HUES6 (cell line): ENCODE data around the gene KIRREL3.

ENCODE experiments used
- H3K27ac ChIP-seq: 2 replicates; pipeline ENCODE4 v1.7.0; 2013; ENCODE audit warnings: low read depth, mild to moderate bottlenecking, low read length, inconsistent platforms
- H3K27me3 ChIP-seq: 2 replicates; pipeline ENCODE4 v1.6.1; 2013; ENCODE audit warnings: low read length; ENCODE audit not compliant: control insufficient read depth, insufficient read depth
- H3K36me3 ChIP-seq: 2 replicates; pipeline ENCODE4 v1.6.1; 2013; ENCODE audit warnings: low read length; ENCODE audit not compliant: control insufficient read depth, insufficient read depth
- H3K4me1 ChIP-seq: 2 replicates; pipeline ENCODE4 v1.6.1; 2013; ENCODE audit warnings: low read length; ENCODE audit not compliant: control insufficient read depth, insufficient read depth
- H3K4me3 ChIP-seq: 2 replicates; pipeline ENCODE4 v1.5.1; 2013; ENCODE audit warnings: low read depth, low read length
- H3K9ac ChIP-seq: one replicate; pipeline ENCODE4 v1.6.1; 2013; ENCODE audit warnings: mild to moderate bottlenecking, low read length
- H3K9me3 ChIP-seq: 2 replicates; pipeline ENCODE4 v1.6.1; 2013; ENCODE audit warnings: low read depth, low read length; ENCODE audit not compliant: control insufficient read depth, insufficient read depth

KIRREL3 gene

DNA sequence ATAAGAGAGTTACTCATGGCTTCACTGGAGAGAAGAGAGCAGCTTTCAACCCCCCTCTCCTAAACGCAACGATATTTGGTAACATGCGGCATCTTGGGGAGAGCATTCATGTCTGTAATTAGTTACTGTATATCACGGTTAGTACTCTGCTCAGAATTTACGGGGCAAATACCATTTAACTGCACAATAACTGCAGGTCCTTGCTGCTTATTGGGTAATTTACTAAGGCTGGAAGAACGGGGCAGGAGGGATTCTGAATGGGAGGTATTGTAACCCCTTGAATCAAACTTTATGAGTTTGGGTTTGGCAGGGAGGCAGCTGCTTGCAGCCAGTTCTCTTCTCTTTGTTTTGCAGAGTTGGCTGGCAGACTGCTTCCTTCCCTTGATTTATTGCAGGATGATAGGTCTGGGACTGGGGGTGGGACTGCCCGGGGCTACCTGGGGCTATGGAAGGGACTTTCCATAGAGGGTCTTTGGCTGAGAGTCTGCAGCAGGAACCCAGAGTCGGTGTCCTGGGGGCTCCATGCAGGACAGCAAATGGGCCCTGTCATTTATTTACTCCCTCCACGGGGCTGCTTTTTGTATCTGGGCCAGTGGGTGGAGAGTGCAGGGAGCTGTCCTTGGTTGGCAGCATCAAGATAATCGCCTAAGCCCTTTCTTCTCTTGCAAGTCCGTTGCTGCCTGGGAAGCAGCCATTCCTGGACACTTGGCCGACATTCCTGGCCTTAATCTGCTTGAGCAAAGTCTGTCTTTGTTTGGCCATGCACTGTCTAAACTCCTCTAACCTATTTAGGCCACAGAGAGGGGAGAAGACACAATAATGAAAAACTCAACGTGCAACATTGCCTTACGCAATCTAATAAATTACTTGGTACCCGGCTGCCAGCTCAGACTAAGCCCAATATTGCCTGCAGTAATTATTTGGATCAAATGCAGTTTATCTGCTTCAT, 456.2 kb downstream of the KIRREL3 start:
- Histone ChIP-seq H3K9me3 (no peaks in the 10 kb centered on the region), H3K4me1 (peaks cover 24% of the 10 kb centered on the region), H3K4me3 (no peak overlapping the region), H3K27me3 (no peaks in the 10 kb centered on the region), H3K9ac (no peak overlapping the region), H3K27ac (no peak overlapping the region), H3K36me3 (no peaks in the 10 kb centered on the region)

DNA sequence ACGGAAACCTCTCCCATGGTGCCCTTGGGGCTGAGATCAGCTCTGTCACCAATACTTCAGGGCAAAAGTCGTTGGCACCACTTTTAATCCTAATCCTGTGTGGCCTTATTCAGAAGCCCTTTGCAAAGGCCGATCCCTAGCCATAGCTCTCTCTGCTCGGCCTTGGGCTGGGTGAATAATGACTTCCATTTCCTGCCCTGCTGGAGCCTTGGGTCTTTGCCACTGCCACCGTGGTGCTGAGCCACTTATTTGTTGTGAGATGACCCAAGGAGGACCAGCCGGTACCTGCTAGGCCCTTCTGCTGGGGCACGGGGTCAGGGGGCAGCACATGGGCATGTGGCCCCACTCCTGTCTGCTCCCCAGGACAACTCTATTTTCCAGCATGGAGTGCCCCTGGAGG, 456.9 kb downstream of the KIRREL3 start:
- no peak overlapping the region for H3K9ac ChIP-seq
- no peak overlapping the region for H3K27ac ChIP-seq
- H3K4me1 ChIP-seq = peaks cover 24% of the 10 kb centered on the region
- no peaks in the 10 kb centered on the region for H3K9me3 ChIP-seq
- peaks cover 3% of the 10 kb centered on the region; the same call in 1 of the 2 replicates for H3K27me3 ChIP-seq
- no peak overlapping the region for H3K4me3 ChIP-seq
- no peaks in the 10 kb centered on the region for H3K36me3 ChIP-seq

DNA sequence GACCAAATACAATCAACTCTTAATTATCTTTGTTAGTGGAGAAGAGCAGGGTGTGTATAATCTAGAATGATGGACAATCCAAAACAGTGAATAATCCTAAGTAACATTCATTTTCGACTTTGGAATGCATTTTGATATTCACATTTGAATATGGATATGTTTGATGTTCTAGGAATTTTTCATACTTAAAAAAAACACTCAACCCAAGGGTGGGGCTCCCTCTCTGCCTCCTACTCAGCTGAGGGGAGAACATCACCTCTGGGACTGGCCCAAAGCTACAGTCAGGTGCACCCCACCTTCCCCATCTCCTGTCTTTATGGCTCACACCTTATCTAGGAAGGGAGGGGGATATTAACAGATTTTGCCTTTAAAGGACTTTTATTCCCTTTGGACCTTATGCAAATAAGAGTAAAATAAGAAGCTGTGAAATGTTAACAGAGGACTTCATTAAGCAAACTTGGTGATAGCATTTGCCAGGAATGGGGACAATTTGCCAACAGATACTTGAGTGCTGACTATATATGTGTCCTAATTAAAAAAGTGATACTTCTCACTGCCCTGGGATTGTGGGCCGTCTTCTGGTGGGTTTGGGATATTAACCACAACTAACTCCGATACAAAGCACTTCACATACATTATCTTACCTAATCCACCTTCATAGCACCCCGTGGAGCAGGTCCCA, 458.1 kb downstream of the KIRREL3 start:
- no peaks in the 10 kb centered on the region for H3K9me3 ChIP-seq
- no peak overlapping the region for H3K4me3 ChIP-seq
- H3K36me3 ChIP-seq = no peaks in the 10 kb centered on the region
- no peak overlapping the region for H3K27ac ChIP-seq
- peaks cover 6% of the 10 kb centered on the region; the same call in 1 of the 2 replicates for H3K27me3 ChIP-seq
- H3K4me1 ChIP-seq = peaks cover 24% of the 10 kb centered on the region
- no peak overlapping the region for H3K9ac ChIP-seq

DNA sequence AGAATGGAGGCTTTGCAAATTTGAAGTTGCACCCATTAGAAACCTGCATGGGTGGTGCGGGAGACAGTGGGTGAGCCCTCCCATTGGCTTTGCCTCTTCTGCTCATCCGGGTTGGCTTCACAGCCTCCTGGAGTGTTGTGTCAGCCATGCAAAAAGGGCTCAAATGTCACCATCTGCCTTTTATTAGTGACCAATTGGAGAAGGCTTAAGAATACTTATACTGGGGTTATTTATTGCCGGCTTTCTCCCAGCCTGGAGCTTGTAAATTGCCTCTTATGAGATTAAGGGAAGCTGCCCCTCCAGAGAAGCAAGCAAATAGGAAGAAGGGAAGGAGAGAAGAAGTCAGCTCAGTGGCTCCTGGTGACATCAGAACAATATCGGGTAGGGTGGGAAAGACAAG, 462.5 kb downstream of the KIRREL3 start:
- Histone ChIP-seq H3K4me1 (peaks cover 5% of the 10 kb centered on the region), H3K9me3 (no peaks in the 10 kb centered on the region), H3K27ac (no peak overlapping the region), H3K27me3 (peaks cover 6% of the 10 kb centered on the region; the same call in 1 of the 2 replicates), H3K9ac (no peak overlapping the region), H3K36me3 (no peaks in the 10 kb centered on the region), H3K4me3 (no peak overlapping the region)

DNA sequence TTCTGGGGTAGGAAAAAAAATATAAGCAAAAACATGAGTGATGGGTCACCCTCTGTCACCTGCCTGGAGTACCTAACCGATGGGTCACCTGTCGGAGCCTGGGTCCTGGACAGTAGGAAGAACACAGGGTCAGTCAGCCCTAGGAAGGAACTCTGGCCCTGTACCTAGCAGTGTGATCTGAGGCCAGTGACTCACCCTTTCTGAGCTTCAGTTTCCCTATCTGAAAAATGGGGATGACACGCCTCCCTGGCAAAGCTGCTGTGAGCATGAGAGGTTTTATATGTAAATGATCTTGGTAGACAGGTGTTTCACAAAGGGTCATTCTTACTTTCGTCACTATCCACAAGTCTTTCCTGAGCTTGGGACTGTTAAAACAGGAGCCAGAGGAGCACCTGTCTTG, 463.1 kb downstream of the KIRREL3 start:
- H3K27me3 ChIP-seq = peaks cover 6% of the 10 kb centered on the region; the same call in 1 of the 2 replicates
- H3K27ac ChIP-seq = no peak overlapping the region
- no peaks in the 10 kb centered on the region for H3K4me1 ChIP-seq
- H3K36me3 ChIP-seq = no peaks in the 10 kb centered on the region
- H3K9me3 ChIP-seq = no peaks in the 10 kb centered on the region
- H3K9ac ChIP-seq = no peak overlapping the region
- H3K4me3 ChIP-seq = no peak overlapping the region

DNA sequence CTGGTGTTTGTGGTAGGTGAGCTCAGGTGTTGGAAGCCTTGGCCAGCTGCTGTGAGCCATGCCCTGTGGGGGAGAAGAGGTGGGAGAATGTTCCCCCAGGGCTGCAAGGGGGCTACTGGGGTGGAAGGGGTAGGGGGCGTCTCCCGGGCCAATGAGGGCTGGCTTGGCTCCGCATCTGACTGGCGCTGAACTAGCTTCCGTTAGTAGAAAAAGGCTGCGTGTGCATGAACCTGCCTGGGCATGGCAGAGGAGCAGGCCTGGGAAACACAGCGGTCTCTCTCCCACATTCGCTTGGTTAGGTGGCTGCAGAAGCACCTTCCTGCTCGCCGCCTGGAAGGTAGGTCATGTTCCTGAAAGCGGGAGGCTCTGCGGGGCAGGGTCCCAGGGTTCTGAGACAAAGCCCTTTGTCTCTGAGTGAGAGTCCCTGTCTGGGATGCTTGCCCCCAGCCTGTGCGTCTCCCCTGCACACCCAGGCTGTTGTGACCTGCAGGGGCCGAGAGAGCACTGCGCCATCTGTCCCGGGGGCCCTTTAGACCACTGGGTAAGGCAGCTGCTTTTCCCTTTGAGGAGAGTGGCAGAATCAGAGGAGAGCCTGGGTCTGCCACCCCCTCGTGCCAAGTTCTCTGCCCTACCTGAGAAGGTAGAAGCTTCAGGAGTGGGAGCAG, 466.3 kb downstream of the KIRREL3 start:
- H3K27me3 ChIP-seq = peaks cover 6% of the 10 kb centered on the region; the same call in 1 of the 2 replicates
- H3K9me3 ChIP-seq = no peaks in the 10 kb centered on the region
- H3K4me1 ChIP-seq = no peaks in the 10 kb centered on the region
- H3K27ac ChIP-seq = no peak overlapping the region
- no peak overlapping the region for H3K9ac ChIP-seq
- H3K36me3 ChIP-seq = no peaks in the 10 kb centered on the region
- no peak overlapping the region for H3K4me3 ChIP-seq

DNA sequence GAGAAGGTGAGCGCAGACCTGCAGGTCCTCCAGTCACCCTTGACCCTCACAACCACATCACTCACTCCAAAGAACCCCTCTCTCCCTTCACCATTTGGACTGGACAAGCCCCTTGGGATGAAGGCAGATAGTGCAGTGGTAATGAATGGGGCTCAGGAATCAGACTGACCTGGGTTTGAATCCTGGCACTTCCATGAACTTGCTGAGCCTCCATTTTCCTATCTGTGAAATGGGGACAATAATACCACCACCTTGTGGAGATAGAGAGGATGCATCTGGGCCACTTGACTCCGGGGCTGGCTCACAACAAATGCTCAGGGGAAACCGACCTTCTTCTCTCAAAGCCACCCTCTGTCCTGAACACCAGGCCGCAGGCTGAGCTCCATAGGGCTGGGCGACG, 467.0 kb downstream of the KIRREL3 start:
- 0 out of 2 replicates have a peak, but pooled peaks cover 2% of the 10 kb centered on the region for H3K27me3 ChIP-seq
- H3K9me3 ChIP-seq = no peaks in the 10 kb centered on the region
- H3K4me3 ChIP-seq = no peak overlapping the region
- H3K27ac ChIP-seq = no peak overlapping the region
- H3K36me3 ChIP-seq = no peaks in the 10 kb centered on the region
- no peak overlapping the region for H3K9ac ChIP-seq
- no peaks in the 10 kb centered on the region for H3K4me1 ChIP-seq

DNA sequence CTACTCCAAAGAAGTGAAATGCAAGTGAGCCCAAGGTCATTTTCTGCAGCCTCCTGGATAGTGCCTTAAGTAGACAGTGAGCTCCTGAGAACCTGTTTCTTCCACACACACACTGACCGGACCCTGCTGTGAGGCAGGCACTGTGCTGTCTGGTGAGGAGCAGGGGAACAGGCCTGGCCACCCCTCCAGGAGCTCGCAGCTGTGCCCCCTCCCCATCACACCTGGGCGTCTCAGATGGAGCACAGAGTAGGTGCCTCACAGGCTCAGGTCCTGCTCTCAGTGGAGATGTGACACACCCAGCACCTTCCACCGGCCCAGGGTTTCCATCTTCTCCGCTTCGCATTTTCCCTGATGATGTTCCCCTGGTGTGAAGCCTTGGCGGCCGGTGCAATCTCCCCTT, 470.2 kb downstream of the KIRREL3 start:
- Histone ChIP-seq H3K27ac (no peak overlapping the region), H3K27me3 (0 out of 2 replicates have a peak, but pooled peaks cover 3% of the 10 kb centered on the region), H3K9ac (no peak overlapping the region), H3K4me3 (no peak overlapping the region), H3K36me3 (no peaks in the 10 kb centered on the region), H3K4me1 (no peaks in the 10 kb centered on the region), H3K9me3 (no peaks in the 10 kb centered on the region)

DNA sequence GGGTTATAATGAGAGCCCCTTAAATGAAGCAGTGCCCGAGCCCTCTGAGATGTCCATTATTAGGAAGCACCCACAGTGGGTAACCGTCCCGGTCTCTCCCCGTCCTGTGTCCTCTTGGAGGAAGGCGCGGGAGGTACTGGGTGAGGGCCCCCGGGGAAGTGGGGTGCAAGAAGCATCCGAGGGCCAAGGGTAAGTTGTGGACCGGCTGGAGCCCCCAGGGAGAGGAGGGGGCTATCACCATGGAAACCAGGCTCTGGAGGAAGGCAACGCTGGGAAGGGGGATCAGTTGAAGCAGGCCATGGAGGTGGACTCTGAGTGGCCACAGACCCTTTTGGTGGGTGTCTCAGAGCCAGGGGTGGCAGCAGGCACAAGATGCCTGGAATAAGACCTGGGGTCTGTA, 471.5 kb downstream of the KIRREL3 start:
- Histone ChIP-seq H3K4me1 (no peaks in the 10 kb centered on the region), H3K36me3 (no peaks in the 10 kb centered on the region), H3K9ac (no peak overlapping the region), H3K27ac (no peak overlapping the region), H3K27me3 (0 out of 2 replicates have a peak, but pooled peaks cover 3% of the 10 kb centered on the region), H3K4me3 (no peak overlapping the region), H3K9me3 (no peaks in the 10 kb centered on the region)

DNA sequence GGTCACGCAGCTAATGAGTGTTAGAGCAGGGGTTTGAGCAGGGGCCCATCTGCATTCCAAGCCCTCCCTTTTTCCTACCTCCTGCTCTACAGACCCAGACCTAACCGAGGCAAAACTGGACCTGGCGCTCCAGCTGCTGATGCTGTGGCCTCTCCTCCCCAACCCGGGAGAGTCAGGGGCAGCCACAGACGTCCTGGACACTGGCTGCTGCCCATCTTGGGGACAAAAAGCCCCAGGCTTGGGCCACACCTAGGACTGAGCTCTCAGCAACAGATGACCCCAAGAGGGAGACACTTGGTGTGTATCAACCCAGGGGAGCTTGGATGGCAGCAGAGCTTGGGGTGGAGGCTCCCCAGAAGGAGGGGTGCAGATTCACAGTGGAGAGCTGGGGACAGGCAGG, 472.5 kb downstream of the KIRREL3 start:
- Histone ChIP-seq H3K4me3 (no peak overlapping the region), H3K27ac (no peak overlapping the region), H3K4me1 (no peaks in the 10 kb centered on the region), H3K27me3 (0 out of 2 replicates have a peak, but pooled peaks cover 3% of the 10 kb centered on the region), H3K36me3 (no peaks in the 10 kb centered on the region), H3K9ac (no peak overlapping the region), H3K9me3 (no peaks in the 10 kb centered on the region)
